Keratinocyte (primary cell): ENCODE measurements around the gene GNB3. TPM values are rescaled to one million over a fixed set of nuclear protein-coding genes. Genes with fewer than 3 reads are reported as not detected.

Experiments used
- DNase-seq: peaks from one replicate; pipeline ENCODE4 v3.0.0-alpha.2; 2011; ENCODE audit warnings: low read depth, missing footprints, low spot score
- FAIRE-seq: peaks from 2 replicates; lab custom pipeline; 2011; peaks lifted over from hg19 to GRCh38; lab: Jason Lieb, UNC
- H2AFZ ChIP-seq: 2 replicates; pipeline ENCODE4 v1.6.0; 2012; ENCODE audit warnings: low read length, control low read depth, inconsistent platforms; ENCODE audit not compliant: control insufficient read depth
- H3K27ac ChIP-seq: 2 replicates; pipeline ENCODE4 v1.5.1; 2011; ENCODE audit warnings: low read length; ENCODE audit not compliant: control insufficient read depth, insufficient read depth
- H3K27me3 ChIP-seq: 3 replicates; pipeline ENCODE4 v1.6.0; 2011; ENCODE audit warnings: low read length; ENCODE audit not compliant: control insufficient read depth, insufficient read depth; ENCODE audit errors: extremely low read depth
- H3K36me3 ChIP-seq, 2 experiments: 2 replicates in 1 of 2; 3 replicates in 1 of 2; pipeline ENCODE4 v1.5.1; 2011; ENCODE audit warnings: low read length in 2 of 2, mild to moderate bottlenecking in 1 of 2; ENCODE audit not compliant: control insufficient read depth in 2 of 2, insufficient read depth in 2 of 2; ENCODE audit errors: extremely low read depth in 1 of 2
- H3K4me1 ChIP-seq: 3 replicates; pipeline ENCODE4 v1.5.1; 2011; ENCODE audit warnings: low read length; ENCODE audit not compliant: control insufficient read depth, insufficient read depth; ENCODE audit errors: extremely low read depth
- H3K4me2 ChIP-seq: 3 replicates; pipeline ENCODE4 v1.6.0; 2011; ENCODE audit warnings: low read depth, low read length; ENCODE audit not compliant: control insufficient read depth, insufficient read depth; ENCODE audit errors: extremely low read depth
- H3K4me3 ChIP-seq, 3 experiments: fragments of 200-600 bp in 1 of 3; sonication (generic) in 1 of 3; 2 replicates in 2 of 3; 3 replicates in 1 of 3; pipeline ENCODE4 v1.5.1; 2011 to 2016; ENCODE audit warnings: low read length in 3 of 3, mild to moderate bottlenecking in 3 of 3, control low read depth in 2 of 3, inconsistent platforms in 1 of 3, low read depth in 1 of 3, mixed read lengths in 1 of 3, mixed run types in 1 of 3, moderate library complexity in 1 of 3; ENCODE audit not compliant: control insufficient read depth in 2 of 3, insufficient read depth in 2 of 3; ENCODE audit errors: extremely low read depth in 1 of 3
- H3K79me2 ChIP-seq: 2 replicates; pipeline ENCODE4 v1.6.0; 2012; ENCODE audit warnings: low read length; ENCODE audit not compliant: control insufficient read depth, insufficient read depth
- H3K9ac ChIP-seq: 3 replicates; pipeline ENCODE4 v1.6.0; 2011; ENCODE audit warnings: low read length; ENCODE audit not compliant: control insufficient read depth, insufficient read depth; ENCODE audit errors: extremely low read depth
- H3K9me1 ChIP-seq: 3 replicates; pipeline ENCODE4 v1.6.0; 2011; ENCODE audit warnings: low read length; ENCODE audit not compliant: control insufficient read depth, insufficient read depth; ENCODE audit errors: extremely low read depth
- H3K9me3 ChIP-seq: 2 replicates; pipeline ENCODE4 v1.5.1; 2012; ENCODE audit warnings: low read depth, low read length; ENCODE audit not compliant: control insufficient read depth
- H4K20me1 ChIP-seq: 3 replicates; pipeline ENCODE4 v1.6.0; 2011; ENCODE audit warnings: low read length; ENCODE audit not compliant: control insufficient read depth, insufficient read depth; ENCODE audit errors: extremely low read depth
- EZH2 ChIP-seq: IDR thresholded peaks from one replicate; pipeline ENCODE4 v1.6.1; 2012; ENCODE audit warnings: inconsistent platforms, mild to moderate bottlenecking, low read length, moderate library complexity
- dilution Hi-C: fragments of 300-500 bp; cut with MboI; formaldehyde crosslinking; loops from one replicate; pipeline ENCODE4 v1.7.0; 2020; ENCODE audit warnings: low sequenced_read_pairs; ENCODE audit not compliant: extremely low pct_ligation_motif_present
- polyA plus RNA-seq, 5 experiments: library from polyadenylated mRNA; depleted of rRNA in 3 of 5; stranded (reverse) in 3 of 5; stranded (forward) in 1 of 5; unstranded in 1 of 5; fragments of >200 nt; gene quantifications; 1 replicate in 1 of 5; 2 replicates in 3 of 5; 3 replicates in 1 of 5; pipeline versions ENCODE4 v1.2.1 to v1.2.3, GENCODE V29; 2011 to 2012; ENCODE audit warnings: missing spikeins in 2 of 5, low read depth in 1 of 5, low replicate concordance in 1 of 5
- TF ChIP-seq, protein P1 (sequence below), 3 experiments: IDR thresholded peaks in 1 of 3; conservative IDR thresholded peaks in 1 of 3; optimal IDR thresholded peaks in 1 of 3; 2 replicates in 2 of 3; 3 replicates in 1 of 3; pipeline versions ENCODE3 to v1.5.1; 2011; ENCODE audit warnings: low read length in 3 of 3, mild to moderate bottlenecking in 3 of 3, moderate library complexity in 2 of 3, control low read depth in 1 of 3, inconsistent platforms in 1 of 3; ENCODE audit not compliant: insufficient read depth in 2 of 3; ENCODE audit errors: extremely low read depth in 1 of 3

The GNB3 gene
- polyA plus RNA-seq, 1 donor (not counting 4 experiments of a cell fraction or from before 2014, with no cell fraction given) = 0.80 TPM

DNA sequence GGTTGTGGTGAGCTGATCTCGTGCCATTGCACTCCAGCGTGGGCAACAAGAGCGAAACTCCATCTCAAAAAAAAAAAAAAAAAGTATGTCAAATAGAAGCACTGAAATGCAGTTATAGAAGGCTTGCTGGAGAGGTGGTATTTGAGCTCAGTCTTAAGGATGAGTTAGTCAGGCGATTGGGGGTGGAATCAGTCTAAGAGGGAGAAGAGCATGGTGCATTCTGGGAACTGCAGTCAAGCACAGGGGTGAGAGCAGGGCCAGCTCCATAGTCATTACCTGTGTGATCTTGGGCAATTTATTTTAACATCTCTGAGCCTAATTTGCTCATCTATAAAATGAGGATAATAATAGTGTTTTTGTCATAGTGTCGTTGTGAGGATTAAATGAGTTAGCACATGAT is 5.9 kb upstream of the GNB3 start:
- FAIRE-seq = no peak
- H4K20me1 ChIP-seq = peaks cover 2% of the 10 kb centered on the region

DNA sequence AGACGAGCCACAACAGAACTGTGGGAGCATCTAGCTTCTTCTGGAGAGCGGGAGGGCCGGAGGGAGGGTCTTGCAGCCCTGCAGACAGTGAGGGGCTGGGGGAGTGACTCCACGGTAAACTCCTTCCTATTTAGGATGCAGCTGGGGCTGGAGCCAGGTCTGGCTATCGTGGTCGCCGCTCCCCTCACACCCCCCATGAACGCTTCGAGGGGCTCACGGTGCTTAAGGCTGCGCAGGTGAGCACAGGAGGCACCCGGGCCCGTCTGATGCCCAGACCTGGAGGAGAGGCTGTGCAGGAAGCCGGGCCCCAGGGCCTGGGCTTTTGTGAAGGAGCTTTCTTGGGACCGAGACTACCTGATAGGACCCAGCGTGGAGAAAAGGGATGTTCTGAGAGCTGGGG is 3.9 kb upstream of the GNB3 start:
- no peak overlapping the region for H2AFZ ChIP-seq

More for the DNA sequence above, 5.9 kb upstream of the GNB3 start:
- H3K9me1 ChIP-seq = no peaks in the 10 kb centered on the region
- TF ChIP-seq EZH2 = no peak
- TF ChIP-seq, protein P1, sequence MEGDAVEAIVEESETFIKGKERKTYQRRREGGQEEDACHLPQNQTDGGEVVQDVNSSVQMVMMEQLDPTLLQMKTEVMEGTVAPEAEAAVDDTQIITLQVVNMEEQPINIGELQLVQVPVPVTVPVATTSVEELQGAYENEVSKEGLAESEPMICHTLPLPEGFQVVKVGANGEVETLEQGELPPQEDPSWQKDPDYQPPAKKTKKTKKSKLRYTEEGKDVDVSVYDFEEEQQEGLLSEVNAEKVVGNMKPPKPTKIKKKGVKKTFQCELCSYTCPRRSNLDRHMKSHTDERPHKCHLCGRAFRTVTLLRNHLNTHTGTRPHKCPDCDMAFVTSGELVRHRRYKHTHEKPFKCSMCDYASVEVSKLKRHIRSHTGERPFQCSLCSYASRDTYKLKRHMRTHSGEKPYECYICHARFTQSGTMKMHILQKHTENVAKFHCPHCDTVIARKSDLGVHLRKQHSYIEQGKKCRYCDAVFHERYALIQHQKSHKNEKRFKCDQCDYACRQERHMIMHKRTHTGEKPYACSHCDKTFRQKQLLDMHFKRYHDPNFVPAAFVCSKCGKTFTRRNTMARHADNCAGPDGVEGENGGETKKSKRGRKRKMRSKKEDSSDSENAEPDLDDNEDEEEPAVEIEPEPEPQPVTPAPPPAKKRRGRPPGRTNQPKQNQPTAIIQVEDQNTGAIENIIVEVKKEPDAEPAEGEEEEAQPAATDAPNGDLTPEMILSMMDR (optimal IDR thresholded peaks at IDR 0.05 in 1 of 3, IDR thresholded peaks at IDR 0.05 in 1 of 3, conservative IDR thresholded peaks at IDR 0.05 in 1 of 3; ENCODE audit: extremely low read depth in 1 of 3, insufficient read depth in 2 of 3, low read length in 3 of 3) = no peak
- H3K36me3 ChIP-seq = peaks cover 0 to 4% of the 10 kb centered on the region in 2 experiments
- no peak for DNase-seq
- no peaks in the 10 kb centered on the region for H3K4me1 ChIP-seq
- dilution Hi-C loops = no loop called here
- H3K79me2 ChIP-seq = no peaks in the 10 kb centered on the region
- no peak overlapping the region for H2AFZ ChIP-seq
- no peak overlapping the region for H3K9ac ChIP-seq
- H3K27ac ChIP-seq = no peak overlapping the region
- peaks cover 14% of the 10 kb centered on the region for H3K27me3 ChIP-seq
- no peak overlapping the region for H3K4me3 ChIP-seq
- no peak overlapping the region for H3K4me2 ChIP-seq
- H3K9me3 ChIP-seq = no peaks in the 10 kb centered on the region

More for the DNA sequence above, 3.9 kb upstream of the GNB3 start:
- TF ChIP-seq EZH2 = no peak
- TF ChIP-seq, protein P1 (optimal IDR thresholded peaks at IDR 0.05 in 1 of 3, IDR thresholded peaks at IDR 0.05 in 1 of 3, conservative IDR thresholded peaks at IDR 0.05 in 1 of 3; ENCODE audit: extremely low read depth in 1 of 3, insufficient read depth in 2 of 3, low read length in 3 of 3) = no peak
- FAIRE-seq (no peak), DNase-seq (no peak)
- Histone ChIP-seq H3K4me1 (no peaks in the 10 kb centered on the region), H3K9me3 (no peaks in the 10 kb centered on the region), H4K20me1 (peaks cover 2% of the 10 kb centered on the region), H3K9me1 (no peaks in the 10 kb centered on the region), H3K79me2 (no peaks in the 10 kb centered on the region), H3K36me3 (peaks cover 0 to 4% of the 10 kb centered on the region in 2 experiments), H3K4me3 (no peak overlapping the region), H3K4me2 (no peak overlapping the region), H3K9ac (no peak overlapping the region), H3K27ac (no peak overlapping the region), H3K27me3 (no peaks in the 10 kb centered on the region)
- dilution Hi-C loops = no loop called here
